Heart right ventricle (tissue), 16 donors: Measurements from ENCODE around the gene SGCE. TPM values are rescaled to one million over a fixed set of nuclear protein-coding genes. Genes with fewer than 3 reads are reported as not detected.

Source experiments
- ATAC-seq, 8 donors: fragments of 200-7000 bp; cut with Tn5 transposase; one replicate each; pipeline ENCODE4 v1.9.1; 2020; ENCODE audit warnings: mild to moderate bottlenecking in 8 of 8, moderate library complexity in 8 of 8, moderate number of reproducible peaks in 1 of 8
- DNase-seq, 2 donors: peaks; one replicate each; pipeline ENCODE4 v3.0.0-alpha.2; 2020
- H3K27ac ChIP-seq, 10 donors: fragments of 200-600 bp; sonication (generic) in 2 of 10; one replicate each; pipeline versions ENCODE4 v1.5.0 to v1.8.0; 2020 to 2022; ENCODE audit warnings: mild to moderate bottlenecking in 3 of 10
- H3K27me3 ChIP-seq, 7 donors: fragments of 200-600 bp; one replicate each; pipeline ENCODE4 v1.8.0; 2021 to 2022; ENCODE audit warnings: mild to moderate bottlenecking in 2 of 7
- H3K36me3 ChIP-seq, 9 donors: fragments of 200-600 bp; sonication (generic) in 1 of 9; one replicate each; pipeline versions ENCODE4 v1.5.0 to v1.8.0; 2020 to 2022; ENCODE audit warnings: mild to moderate bottlenecking in 2 of 9
- H3K4me1 ChIP-seq, 9 donors: fragments of 200-600 bp; sonication (generic) in 1 of 9; one replicate each; pipeline versions ENCODE4 v1.5.0 to v1.8.0; 2020 to 2022; ENCODE audit warnings: mild to moderate bottlenecking in 4 of 9
- H3K4me3 ChIP-seq, 10 donors: fragments of 200-600 bp; sonication (generic) in 2 of 10; one replicate each; pipeline versions ENCODE4 v1.5.0 to v1.8.0; 2020 to 2022; ENCODE audit warnings: mild to moderate bottlenecking in 7 of 10, moderate library complexity in 2 of 10
- H3K9me3 ChIP-seq, 11 donors: fragments of 200-600 bp in 10 of 11; sonication (generic) in 2 of 11; one replicate each; pipeline versions ENCODE4 v1.5.0 to v1.8.0; 2013 to 2022; ENCODE audit warnings: mild to moderate bottlenecking in 2 of 11, control low read depth in 1 of 11, moderate library complexity in 1 of 11
- CTCF ChIP-seq, 9 donors: fragments of 200-600 bp; sonication (generic) in 2 of 9; IDR thresholded peaks; one replicate each; pipeline versions ENCODE4 v1.5.0 to v1.8.0; 2021 to 2022; ENCODE audit warnings: antibody characterized with exemption in 9 of 9, mild to moderate bottlenecking in 5 of 9, moderate library complexity in 1 of 9
- WGBS, 2 donors: extraction: QIAGEN DNeasy Blood & Tissue Kit; methylation state at CpG; one replicate each; pipeline ENCODE4 v1.1.7; 2013; ENCODE audit warnings: inconsistent platforms in 1 of 2; 5-methylcytosine and 5-hydroxymethylcytosine counted together
- intact Hi-C, 10 donors: fragments of 100-400 bp; cut with DNase I; formaldehyde crosslinking; loops; one replicate each; pipeline versions ENCODE4 v1.11.1 to v1.14.2; 2022
- polyA plus RNA-seq, 2 donors: library from polyadenylated mRNA; stranded (reverse); fragments of 200-250 nt; gene quantifications; one replicate each; pipeline ENCODE4 v1.2.3, GENCODE V29; 2013
- total RNA-seq, 10 donors: library from RNA; stranded (reverse); fragmentation: NEBNext Ultra II Directional in 3 of 10; extraction: Animal tissue kit (Norgen Biotek cat#: 25700) in 3 of 10; gene quantifications; one replicate each; pipeline versions ENCODE4 v1.2.1 to v1.2.4, GENCODE V29; 2021 to 2023
- donor health status: Arrhythmogenic right ventricular cardiomyopathy.
- donor health status: ischemic (EF 13 %, LVEDD 7.1; RV severe dilation, severe dysfunction).
- donor health status: healthy with polysubstance abuse.
- donor health status: DM: no; HTN: yes; CAD: no.
- donor health status: DM: no; HTN: no; CAD: no.
- donor health status: ischemic (EF 25% LVEDD 6.9; RV normal size, moderate dysfunction).
- donor health status: ischemic (EF 25% LVEDD 5.7; RV mildly dilated, moderate dysfunction).
- donor health status: healthy.
- donor health status: DM: yes; HTN: yes; CAD: no.
- donor health status: Ischemic cardiomyopathy.
- donor health status: ischemic (EF 35%, LVEDD 5.7; RV mildly dilated, moderate dysfunction).
- donor health status: nonischemic (EF 11% LVEDD 7.7; RV severe dilation, severe dysfunction).
- donor health status: DM: yes; HTN: yes; CAD: no.
- donor health status: PGD.
- donor health status: ischemic (EF 29% LVEDD 5.4; RV normal size, mild dysfunction).
- donor health status: nonischemic (EF 23%, LVEDD 6.1; RV moderate dilation, normal function).

SGCE gene
- total and polyA plus RNA-seq, 12 donors, result 11.5 to 31.1 (median 21.2) TPM

- no peak overlapping the region for H3K27ac ChIP-seq
- no peak for TF ChIP-seq CTCF (IDR thresholded peaks at IDR 0.05)
- H3K4me1 ChIP-seq, result no peaks in the 10 kb centered on the region
- DNase-seq (no peak), ATAC-seq (no peak)
- no peaks in the 10 kb centered on the region for H3K27me3 ChIP-seq
- no peak overlapping the region for H3K4me3 ChIP-seq
- intact Hi-C loops, result no loop called here
- peaks cover 0 to 25% (median 0%) of the 10 kb centered on the region in 9 donors for H3K36me3 ChIP-seq
- H3K9me3 ChIP-seq, result peaks cover 0 to 9% (median 0%) of the 10 kb centered on the region in 11 donors
These were observed 43.3 kb downstream of the SGCE start for GRCh38 chr7:94612661-94613060.

- no peak for TF ChIP-seq CTCF (IDR thresholded peaks at IDR 0.05)
- H3K36me3 ChIP-seq, result peaks cover 0 to 25% (median 0%) of the 10 kb centered on the region in 9 donors
- H3K27ac ChIP-seq, result no peak overlapping the region
- H3K27me3 ChIP-seq, result no peaks in the 10 kb centered on the region
- WGBS, 2 donors, result 96 to 98% methylated on average over 1 of the region's 1 CpG
- intact Hi-C loops, result no loop called here
- DNase-seq, result no peak
- no peak for ATAC-seq
- no peak overlapping the region for H3K4me3 ChIP-seq
- H3K4me1 ChIP-seq, result no peaks in the 10 kb centered on the region
- peaks cover 0 to 13% (median 0%) of the 10 kb centered on the region in 11 donors for H3K9me3 ChIP-seq
These were observed 43.7 kb downstream of the SGCE start for GRCh38 chr7:94612253-94612652.

- Histone ChIP-seq H3K9me3 (peaks cover 0 to 29% (median 0%) of the 10 kb centered on the region in 11 donors), H3K27ac (no peak overlapping the region), H3K4me3 (no peak overlapping the region), H3K36me3 (peaks cover 0 to 25% (median 0%) of the 10 kb centered on the region in 9 donors), H3K27me3 (no peaks in the 10 kb centered on the region), H3K4me1 (no peaks in the 10 kb centered on the region)
- 95 to 97% methylated on average over 2 of the region's 2 CpGs for WGBS, 2 donors
- TF ChIP-seq CTCF (IDR thresholded peaks at IDR 0.05), result no peak
- ATAC-seq, result no peak
- intact Hi-C loops, result no loop called here
- DNase-seq, result no peak
These were observed 46.4 kb downstream of the SGCE start for GRCh38 chr7:94609561-94609960.

- H3K27ac ChIP-seq, result no peak overlapping the region
- no peak for TF ChIP-seq CTCF (IDR thresholded peaks at IDR 0.05)
- ATAC-seq, result no peak
These were observed 50.9 kb downstream of the SGCE start for GRCh38 chr7:94605031-94605430.

More at GRCh38 chr7:94605031-94605430, 50.9 kb downstream of the SGCE start:
- H3K36me3 ChIP-seq, result peaks cover 0 to 12% (median 0%) of the 10 kb centered on the region in 9 donors
- H3K27me3 ChIP-seq, result no peaks in the 10 kb centered on the region
- DNase-seq, result no peak
- H3K9me3 ChIP-seq, result peaks cover 0 to 25% (median 0%) of the 10 kb centered on the region in 11 donors
- peaks cover 0 to 8% (median 0%) of the 10 kb centered on the region in 9 donors for H3K4me1 ChIP-seq
- WGBS, 2 donors, result 94 to 98% methylated on average over 1 of the region's 1 CpG
- H3K4me3 ChIP-seq, result no peak overlapping the region
- intact Hi-C loops, result no loop called here
